RWPE1 (cell line): Measurements from ENCODE around the gene MRPL49.

Experiments used
- CTCF ChIA-PET: fragments of 350-600 bp; sonication (Branson Sonifier 250); formaldehyde crosslinking; extraction: SDS; loops from one replicate; lab custom pipeline; 2021; lab: Yijun Ruan, JAX
- POLR2A ChIA-PET: fragments of 400-600 bp; formaldehyde crosslinking; extraction: SDS; loops from one replicate; lab custom pipeline; 2020; ENCODE audit warnings: antibody characterized with exemption; ENCODE audit not compliant: low non-redundant PET; lab: Yijun Ruan, JAX
- DNase-seq: peaks from one replicate; pipeline ENCODE4 v3.0.0; 2012; ENCODE audit warnings: low spot score
- H3K27ac ChIP-seq: fragments of 450-650 bp; 2 replicates; pipeline ENCODE4 v1.5.1; 2017
- CTCF ChIP-seq: fragments of 450-650 bp; conservative IDR thresholded peaks from 2 replicates; pipeline ENCODE4 v1.5.1; 2017; ENCODE audit warnings: low read depth, mild to moderate bottlenecking

The MRPL49 gene

GRCh38 chr11:65100674-65101350 is 21.3 kb upstream of the MRPL49 start:
- ChIA-PET CTCF (interaction anchor here (0.6 to 2.0 kb wide), 2 partner anchors 8 to 10 kb away, joined by 5 to 10 read pairs; no protein-coding TSS in a partner anchor), POLR2A (interaction anchor here (0.6 kb wide), 1 partner anchor 322 kb away, joined by 4 read pairs; the partner anchor contains the start of gene NEAT1)
- TF ChIP-seq CTCF: no peak
- H3K27ac ChIP-seq: no peak overlapping the region
- DNase-seq: no peak

GRCh38 chr11:65102142-65103095 is 19.7 kb upstream of the MRPL49 start:
- no peak for TF ChIP-seq CTCF
- ChIA-PET CTCF (interaction anchor here (0.6 to 2.0 kb wide), 4 partner anchors 8 to 300 kb away, joined by 3 to 10 read pairs (median 4); partner anchors contain the start of gene TM7SF2), POLR2A (interaction anchor here (0.7 kb wide), 1 partner anchor 257 kb away, joined by 3 read pairs; no protein-coding TSS in a partner anchor)
- no peak overlapping the region for H3K27ac ChIP-seq
- DNase-seq: no peak

- CTCF ChIA-PET: interaction anchor here (0.6 to 1.0 kb wide), 5 partner anchors 8 to 112 kb away, joined by 3 to 5 read pairs (median 3); partner anchors contain the start of genes SNX15 and TM7SF2
- no peak for TF ChIP-seq CTCF
- POLR2A ChIA-PET: no interaction called here
- H3K27ac ChIP-seq: no peak overlapping the region
- DNase-seq: no peak
Observed at GRCh38 chr11:65103476-65103875, 18.6 kb upstream of the MRPL49 start.

GRCh38 chr11:65104628-65105027 is 17.5 kb upstream of the MRPL49 start:
- H3K27ac ChIP-seq: no peak overlapping the region
- CTCF ChIA-PET: interaction anchor here (0.6 to 0.7 kb wide), 3 partner anchors 15 to 98 kb away, joined by 3 read pairs; partner anchors contain the start of gene FAU
- no peak for TF ChIP-seq CTCF
- POLR2A ChIA-PET: no interaction called here
- DNase-seq: no peak

- ChIA-PET POLR2A (no interaction called here), CTCF (no interaction called here)
- no peak for DNase-seq
- TF ChIP-seq CTCF: no peak
- H3K27ac ChIP-seq: no peak overlapping the region
Observed at GRCh38 chr11:65107078-65107477, 15.0 kb upstream of the MRPL49 start.
